Amniotic epithelial cell (primary cell): ENCODE results near the gene ITPR1.
"Not testable (repeated sequence)": the region's sequence is repeated elsewhere in the genome, so short reads cannot be mapped to it uniquely, and the experiment has no call there.

Experiments used
- DNase-seq: peaks from one replicate; pipeline ENCODE4 v3.0.0-alpha.2; 2010; ENCODE audit warnings: low read depth

The ITPR1 gene

DNA sequence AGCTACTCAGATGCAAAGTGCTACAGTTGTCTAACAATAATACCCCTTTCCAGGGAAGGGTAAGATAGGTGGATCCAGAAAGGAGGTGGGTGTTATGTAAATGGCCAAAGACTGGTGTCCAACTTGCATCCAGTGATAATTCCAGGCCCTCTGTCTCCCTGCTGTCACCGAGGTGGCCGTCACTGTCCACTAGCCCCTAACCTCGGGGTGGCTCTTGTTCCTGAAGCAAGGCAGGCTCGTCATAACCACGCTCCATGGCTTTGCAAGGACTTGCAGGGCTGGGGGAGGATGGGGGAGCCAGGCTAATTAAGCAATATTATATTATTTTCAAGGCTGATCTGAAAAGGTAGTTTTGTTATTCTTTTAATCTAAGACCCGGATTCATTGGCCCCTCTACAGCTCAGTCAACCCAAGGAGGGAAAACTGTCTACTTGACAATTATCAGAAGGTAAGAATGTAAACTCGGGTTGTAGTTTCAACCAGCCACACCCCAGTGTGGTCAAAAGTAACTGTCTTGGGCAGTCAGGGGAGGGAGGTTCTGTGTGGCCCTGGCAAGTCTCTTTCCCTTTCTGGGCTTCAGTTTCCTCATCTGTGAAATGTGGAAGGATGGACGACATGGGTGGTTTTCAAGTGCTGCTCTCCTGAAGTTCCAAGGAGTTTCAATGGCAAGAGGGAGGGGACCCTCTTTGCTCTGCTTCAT is 266.0 kb downstream of the ITPR1 start:
- DNase-seq, result no peak

DNA sequence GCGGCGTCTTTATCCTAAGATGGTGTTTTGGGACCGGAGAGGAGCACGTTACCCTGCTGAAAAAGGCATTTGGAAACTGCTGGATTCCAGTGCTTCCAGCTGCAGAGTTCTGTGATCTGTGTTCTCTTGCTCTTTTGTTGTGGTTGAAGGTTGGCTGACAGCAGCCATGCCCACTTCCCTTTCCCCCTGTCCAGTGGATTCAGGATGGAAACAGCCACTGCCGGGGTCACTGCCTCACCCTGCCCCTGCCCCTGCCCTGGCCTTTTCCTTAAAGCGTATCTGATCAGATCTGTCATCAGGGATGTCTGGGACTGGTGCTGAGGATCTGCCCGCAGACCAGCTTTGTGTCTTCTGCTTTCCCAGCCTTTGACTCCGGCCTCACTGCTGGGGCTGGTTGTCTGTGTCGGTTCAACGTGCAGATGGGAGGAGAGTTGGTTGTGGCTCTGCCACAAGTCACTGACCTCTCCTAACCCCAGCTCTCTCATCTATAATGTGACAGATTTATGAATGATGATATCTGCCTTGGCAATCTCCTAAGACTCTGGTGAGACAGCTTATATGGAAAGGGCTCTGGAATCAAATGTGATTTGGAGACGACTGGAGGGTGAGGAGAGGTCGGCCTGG is 266.7 kb downstream of the ITPR1 start:
- DNase-seq, result peak; percentile 13

DNA sequence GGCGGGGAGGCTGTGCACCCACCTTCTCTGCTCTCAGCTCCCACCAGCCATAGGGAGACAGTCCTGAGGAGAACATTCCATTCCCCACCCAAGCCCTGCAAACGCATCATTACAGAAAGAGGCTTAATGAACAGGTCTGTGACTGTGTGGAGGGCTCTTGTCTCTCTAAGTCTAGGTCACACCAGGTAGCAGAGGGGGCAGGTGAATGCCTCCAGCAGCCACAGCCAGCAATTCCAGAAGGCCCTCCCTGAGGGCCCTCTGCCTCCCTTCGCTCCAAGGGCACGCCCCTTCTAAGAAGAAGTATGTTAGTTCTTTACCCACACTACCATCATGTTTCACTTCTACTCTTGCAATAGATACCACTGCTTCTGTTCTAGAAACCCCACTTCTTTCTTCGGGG is 268.6 kb downstream of the ITPR1 start:
- DNase-seq, result no peak

DNA sequence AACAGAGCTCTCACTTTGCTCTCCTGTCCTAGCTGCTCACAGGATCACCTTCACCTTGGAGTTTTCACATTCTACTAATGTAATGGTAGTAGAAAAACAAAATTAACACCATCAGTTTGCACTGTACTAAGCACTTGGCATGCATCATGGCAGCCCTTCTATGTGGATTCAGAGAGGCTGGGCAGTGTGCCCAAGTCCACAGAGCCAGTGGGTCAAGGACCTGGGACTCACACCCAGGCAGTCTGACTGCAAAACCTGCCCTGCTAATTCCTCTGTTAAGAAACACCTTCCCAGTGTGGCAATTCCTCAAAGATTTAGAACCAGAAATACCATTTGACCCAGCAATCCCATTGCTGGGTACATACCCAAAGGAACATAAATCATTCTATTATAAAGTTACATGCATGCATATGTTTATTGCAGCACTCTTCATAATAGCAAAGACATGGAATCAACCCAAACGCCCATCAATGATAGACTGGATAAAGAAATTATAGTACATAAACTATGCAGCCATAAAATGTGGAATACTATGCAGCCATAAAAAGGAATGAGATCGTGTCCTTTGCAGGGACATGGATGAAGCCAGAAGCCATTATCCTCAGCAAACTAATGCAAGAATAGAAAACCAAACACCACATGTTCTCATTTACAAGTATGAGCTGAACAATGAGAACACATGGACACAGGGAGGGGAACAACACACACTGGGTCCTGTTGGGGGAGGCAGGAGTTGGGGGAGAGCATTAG is 269.5 kb downstream of the ITPR1 start:
- DNase-seq, result not testable (repeated sequence)

DNA sequence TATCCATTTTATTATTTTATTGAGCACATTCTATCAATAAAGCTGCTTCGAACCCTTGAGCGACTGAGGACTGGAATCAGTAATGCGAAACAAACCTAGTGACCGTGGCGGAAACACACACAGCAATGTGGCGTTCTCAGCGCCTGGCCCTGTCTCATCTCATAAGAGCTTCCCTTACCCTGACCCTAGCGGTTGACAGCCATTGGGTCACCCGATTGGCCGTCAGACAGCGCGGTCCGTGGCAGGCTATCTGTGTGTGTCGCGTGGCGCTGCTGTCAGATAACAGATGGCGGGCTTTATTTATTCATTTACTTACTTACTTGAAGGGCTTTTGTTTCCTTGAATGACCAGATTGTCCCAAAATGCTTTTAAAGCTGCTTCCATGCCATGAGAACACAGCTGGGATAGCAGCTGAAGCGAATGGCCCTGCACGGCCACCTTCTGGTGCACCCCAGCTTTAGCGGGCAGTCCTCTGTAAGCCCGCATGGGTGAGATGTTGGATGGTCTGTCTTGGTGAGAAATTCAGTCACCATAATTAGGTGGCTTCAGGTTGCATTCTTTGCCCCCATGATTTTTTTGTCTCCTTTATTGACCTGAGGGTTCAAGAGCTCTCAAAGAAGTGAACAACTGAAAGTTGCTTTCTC is 270.6 kb downstream of the ITPR1 start:
- DNase-seq, result no peak

DNA sequence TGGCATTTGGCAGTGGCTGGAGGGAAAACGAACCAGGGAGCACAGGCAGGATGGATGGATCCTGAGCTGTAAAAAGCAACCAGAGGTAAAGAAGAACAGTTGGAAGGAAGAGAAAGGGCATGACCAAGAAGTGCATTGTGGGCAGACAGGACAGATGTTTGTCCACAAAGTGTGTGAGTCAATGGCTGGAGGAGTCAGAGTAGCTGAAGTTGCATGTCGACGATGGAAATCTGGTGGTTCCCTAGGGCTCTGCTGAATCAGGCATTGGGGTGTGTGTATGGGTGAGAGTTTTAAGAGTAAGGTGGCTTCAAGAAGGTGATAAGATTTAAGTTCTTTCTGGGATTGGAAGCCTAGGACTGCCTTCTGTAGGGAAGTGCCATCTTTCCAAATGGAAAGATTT is 272.1 kb downstream of the ITPR1 start:
- no peak for DNase-seq

DNA sequence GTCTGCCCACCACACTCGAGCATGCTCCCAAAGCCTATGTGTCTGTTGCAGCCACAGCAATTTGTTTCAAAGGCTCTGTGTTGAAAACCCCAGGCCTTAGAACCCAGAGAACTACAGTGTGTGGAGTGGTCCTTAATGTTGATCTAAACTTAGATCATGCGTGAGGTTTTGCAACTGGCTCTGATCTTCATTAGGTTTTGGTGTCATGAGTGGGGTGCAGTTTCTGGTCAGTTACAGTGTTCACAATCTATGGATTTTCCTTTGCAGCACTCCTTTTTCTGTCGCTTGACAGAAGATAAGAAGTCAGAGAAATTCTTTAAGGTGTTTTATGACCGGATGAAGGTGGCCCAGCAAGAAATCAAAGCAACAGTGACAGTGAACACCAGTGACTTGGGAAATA is 273.1 kb downstream of the ITPR1 start:
- DNase-seq, result no peak

DNA sequence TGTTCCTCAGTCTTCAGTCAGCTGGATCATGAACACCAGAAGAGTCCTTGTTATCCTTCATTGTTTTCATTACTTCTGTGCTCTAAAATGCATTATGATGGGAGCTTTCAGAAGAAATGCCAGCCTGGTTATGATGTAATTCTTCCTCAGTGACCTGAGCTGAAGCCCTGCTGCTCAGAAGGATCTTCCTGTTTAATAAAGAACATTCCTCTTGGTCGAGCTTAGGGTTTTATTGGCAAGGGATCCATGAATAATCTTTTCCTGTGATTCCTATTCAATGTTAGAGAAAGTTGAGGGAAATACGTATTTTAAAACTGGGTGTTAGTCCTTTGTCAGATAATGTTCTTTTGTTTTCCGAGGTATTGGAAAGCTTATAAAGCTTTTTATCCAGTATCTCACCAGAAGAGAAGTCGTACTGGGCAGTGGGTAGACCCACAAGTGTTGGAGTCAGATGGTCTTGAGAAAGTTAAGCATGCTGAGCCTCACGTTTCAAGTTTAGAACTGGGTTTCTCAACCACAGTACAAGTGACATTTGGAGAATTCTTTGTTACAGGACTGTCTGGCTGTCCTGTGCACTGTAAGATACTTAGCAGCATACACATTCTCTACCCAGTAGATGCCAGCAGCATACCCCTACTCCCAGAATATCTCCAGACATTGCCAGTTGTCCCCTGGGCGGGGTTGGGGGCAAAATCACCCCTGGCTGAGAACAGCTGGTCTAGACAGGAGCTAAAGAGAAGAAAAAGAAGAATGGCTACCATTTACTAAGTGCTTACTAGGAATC is 273.8 kb downstream of the ITPR1 start:
- no peak for DNase-seq

DNA sequence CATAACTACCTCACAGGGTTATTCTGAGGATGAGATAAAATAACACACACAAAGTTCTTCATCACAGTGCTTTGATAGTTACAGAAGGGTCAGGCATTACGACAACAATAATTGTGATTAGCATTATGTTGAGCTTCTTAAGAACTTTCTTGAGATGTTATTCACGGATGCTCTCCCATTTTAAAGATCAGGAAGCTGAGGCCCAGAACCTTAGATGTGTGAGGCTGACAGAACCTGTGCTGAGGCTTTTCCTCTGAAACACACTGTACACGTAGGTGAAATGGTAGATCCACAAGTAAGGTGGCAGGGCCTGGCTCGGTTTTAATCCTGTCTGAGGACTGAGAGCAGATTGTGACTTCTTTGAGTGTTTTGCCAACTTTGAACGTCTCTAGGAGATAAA is 274.9 kb downstream of the ITPR1 start:
- DNase-seq, result no peak

DNA sequence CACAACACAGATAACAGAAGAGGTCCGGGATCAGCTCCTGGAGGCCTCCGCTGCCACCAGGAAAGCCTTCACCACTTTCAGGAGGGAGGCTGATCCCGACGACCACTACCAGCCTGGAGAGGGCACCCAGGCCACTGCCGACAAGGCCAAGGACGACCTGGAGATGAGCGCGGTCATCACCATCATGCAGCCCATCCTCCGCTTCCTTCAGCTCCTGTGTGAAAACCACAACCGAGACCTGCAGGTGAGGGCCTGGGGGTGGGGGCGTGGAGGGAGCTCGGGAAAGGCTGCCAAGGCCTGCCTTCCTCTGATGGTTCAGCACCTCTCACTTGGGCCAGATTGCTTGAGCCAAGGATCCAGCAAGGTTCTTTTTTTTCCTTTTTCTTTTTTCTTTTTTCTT is 275.4 kb downstream of the ITPR1 start:
- DNase-seq, result no peak

DNA sequence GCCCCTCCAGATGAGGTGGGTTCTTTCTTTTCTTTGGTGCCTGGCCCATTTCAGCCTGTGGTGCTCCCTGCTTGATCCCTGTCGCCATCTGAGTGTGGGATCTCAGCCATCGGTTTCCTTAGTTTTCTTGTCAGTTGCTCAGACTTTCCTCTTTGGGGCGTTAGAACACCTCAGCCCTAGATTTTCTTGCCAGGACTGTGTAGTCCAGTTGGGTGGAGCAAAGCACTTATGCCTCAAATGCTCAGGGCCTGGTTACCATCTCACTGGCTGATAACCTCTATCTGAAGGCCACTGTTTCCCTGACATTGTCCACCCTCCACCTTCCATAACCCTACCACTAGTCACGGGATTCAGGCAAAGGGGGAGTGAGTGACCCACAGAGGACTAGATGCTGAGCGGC is 277.4 kb downstream of the ITPR1 start:
- no peak for DNase-seq

DNA sequence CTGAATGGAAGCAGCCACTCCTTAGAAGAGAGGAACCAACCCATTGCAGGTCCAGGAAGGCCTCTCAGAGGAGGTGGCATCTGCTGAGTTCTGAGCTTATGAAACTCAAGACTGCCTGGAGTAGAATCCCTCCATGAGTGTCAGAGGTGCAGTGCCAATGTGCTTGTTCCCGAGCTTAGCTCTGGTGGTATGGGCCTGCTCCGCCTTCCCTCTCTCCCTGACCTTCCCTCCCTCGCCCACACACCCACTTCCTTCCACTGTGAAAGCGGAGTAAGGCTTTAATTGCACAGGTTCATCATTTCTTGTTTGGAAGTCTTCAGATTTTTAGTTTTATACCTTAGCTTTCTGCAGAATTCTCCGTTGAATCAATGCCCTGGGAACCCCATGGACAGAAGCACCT is 278.1 kb downstream of the ITPR1 start:
- no peak for DNase-seq

DNA sequence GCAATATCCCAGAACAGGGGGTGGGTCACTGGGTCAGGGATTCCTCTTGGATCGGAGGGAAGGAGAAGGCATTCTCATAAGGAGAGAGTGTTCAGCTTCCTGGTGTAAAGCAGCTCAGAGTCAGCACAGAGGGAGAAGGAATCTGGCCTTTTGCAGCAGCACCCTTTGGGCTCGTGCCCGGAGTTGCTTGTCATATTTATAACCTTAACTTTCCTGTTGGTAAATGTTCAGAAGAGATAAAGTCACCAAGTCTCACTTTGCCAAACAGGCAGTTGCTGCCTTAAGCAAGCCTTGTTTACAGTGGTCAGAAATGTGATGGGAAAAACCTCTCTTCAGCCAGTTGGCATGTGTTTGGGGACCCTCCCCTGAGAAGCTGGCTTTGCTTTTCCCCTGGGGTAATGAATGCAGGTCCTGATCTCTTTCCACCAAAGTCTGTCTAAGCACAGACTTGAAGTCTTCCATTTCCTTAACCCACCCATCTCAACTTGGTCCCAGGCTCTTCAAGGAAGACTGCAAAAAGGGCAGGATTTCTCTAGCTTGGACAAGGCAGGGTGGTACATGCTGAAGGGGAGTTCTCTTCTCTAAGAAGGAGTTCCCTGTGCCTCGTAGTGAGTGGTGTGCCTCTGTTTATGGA is 279.1 kb downstream of the ITPR1 start:
- peak; percentile 85 for DNase-seq

DNA sequence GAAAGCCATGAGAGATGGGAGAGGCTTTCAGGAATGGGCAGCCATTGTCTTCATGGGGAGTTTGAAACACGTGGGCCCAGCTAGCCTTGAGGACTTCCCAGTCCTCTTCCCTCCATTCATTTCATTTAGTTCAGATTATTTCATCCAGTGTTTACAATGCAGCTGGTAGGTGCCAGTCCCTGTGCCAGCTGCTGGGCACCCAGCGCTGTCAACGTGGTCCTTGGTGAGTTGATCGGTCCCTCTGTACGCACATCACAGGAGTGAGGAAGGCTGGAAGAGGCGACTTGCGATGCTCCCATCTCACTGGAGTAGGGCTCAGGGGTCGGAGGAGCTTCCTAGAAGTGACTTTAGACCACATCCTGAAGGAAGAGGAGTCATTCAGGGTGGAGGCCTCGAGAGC is 279.7 kb downstream of the ITPR1 start:
- no peak for DNase-seq

DNA sequence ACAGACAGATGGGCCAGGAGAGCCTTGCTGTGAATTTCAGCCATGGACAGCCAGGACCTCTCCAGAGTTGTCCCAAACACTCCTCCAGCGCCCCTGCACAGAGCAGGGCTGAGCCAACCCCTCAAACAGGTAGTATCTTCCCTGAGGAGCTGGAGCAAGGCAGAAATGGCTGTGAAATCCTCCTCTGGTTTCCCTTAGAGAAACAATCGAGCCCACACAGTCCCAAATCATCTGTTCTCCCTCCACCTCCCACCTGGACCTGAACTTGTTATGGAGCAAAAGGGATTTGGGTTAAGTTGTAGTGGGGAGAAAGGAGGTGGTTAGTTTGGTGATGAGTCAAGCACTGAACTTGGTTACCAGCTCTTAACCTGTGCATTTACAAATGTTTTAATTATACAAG is 280.4 kb downstream of the ITPR1 start:
- no peak for DNase-seq

DNA sequence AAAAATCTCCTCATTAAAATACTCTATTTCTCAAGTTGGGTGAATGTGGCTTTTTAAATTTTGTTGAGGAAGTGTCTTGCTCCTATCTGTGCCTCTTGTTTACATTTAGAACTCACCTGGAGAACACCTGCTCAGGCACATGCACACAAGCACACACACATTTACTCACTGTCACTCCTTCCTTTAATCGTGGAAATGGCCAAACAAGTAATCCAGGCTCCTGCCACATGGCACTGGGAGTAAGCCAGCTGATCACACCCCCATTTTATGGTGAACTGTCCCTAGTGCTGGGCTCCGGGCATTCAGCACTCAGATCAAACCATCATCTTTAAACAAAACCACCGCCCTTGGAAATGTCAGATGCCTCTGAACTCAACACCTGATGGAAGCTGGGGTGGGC is 281.4 kb downstream of the ITPR1 start:
- no peak for DNase-seq

DNA sequence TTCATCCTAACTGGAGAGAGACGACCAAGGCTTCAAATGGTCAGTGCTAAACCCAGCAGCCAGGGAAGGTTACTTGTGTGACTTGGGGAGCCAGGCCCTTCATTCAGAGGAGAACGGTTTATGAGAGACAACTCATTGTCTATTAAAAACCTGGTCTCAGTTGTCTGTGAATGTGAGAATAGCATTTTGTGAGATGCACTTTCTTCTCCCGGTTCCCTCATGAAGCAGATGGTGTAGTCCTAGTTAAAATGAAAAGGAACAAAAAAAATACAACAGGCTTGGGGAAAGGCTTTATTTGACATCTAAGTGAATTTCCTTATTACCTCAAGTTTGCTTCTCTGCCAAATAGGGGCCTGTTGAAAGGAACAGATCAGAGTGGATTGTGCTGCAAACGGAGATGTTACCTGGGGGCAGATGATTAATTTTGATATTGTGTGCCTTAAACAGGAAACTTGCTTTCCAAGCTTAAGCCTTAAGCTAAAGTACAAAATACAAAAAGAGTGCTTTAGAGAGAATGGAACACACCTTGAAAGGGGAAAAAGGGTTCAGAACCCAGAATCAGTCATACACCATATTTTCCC is 283.3 kb downstream of the ITPR1 start:
- DNase-seq, result no peak

DNA sequence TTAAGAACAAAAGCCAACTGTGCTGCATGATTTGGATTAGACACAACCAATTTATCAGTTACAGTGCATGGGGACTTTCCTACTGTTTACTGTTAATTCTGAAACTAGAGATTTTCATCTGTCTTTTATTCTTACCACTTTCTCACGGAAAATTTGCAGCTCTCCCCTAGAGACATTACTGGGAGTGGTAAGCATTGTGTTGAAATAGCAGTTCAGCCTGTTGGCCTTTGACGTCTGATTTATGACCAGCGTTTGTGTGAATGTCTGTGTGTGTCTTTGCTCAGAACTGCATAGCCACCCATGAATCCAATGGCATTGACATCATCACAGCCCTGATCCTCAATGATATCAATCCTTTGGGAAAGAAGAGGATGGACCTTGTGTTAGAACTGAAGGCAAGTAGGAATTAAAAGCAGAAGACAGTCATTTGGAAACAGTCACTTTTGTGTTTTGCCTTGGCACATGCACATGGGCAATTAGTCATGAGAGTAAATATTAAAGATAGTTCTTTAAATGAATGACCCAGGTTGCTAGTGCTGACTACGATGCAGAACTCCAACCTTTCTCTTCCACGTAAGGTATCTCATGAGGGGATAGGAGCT is 283.9 kb downstream of the ITPR1 start:
- peak; percentile 27 for DNase-seq

DNA sequence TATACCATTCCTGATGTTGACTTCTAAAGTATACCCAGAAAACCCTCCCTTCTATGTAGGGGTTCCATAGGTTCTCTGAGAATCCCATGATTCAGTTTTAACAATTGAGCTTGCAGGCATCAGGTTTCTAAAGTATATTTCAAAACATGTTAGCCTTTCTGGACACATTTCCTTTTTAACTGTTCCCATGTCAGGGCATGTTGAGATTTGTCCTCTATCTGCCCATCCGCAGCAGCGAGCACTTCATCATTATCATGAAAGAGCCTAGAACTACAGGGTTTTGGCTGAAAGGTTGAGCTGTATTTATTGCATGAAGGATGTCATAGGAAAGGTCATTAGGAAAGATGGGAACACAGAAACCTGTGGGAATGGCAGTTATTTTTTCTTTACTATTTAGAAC is 285.0 kb downstream of the ITPR1 start:
- no peak for DNase-seq

DNA sequence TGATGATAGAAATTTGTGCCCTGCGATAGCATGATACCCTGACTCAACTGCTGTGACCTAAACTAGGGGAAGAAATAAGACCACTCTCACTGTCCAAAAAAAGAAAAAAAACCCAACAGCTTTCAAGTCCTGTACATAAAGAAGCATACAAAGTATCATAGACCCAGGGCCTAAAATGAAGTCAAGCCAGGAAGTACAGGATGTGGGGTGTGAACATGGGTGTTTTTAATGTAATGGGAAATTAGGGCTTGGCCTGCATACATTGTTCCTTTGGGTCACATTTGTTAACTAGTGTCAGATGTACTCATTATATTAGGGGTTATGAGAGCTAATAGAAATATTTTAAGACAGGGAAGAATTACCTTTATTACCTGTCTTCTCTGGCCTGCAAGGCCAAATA is 285.6 kb downstream of the ITPR1 start:
- DNase-seq, result no peak

DNA sequence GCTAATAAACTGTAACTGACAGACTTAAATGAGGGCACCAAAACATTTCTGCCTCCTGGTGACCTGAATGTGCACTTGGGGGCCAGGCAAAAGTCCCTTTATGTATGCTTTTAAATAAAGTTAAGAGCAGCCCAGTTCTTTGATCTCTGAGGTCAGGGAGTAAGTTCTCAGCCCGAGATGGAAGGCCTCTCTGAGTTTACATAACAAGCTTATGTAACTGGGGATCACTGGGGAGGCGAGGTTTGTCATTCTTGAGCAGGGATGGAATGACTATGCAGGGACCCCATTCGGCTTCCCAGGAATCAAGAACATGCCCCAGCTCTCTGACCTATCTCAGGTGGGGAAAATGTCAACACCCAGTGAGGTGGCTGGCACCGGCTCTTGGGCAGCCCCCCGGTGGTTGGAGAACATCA is 287.4 kb downstream of the ITPR1 start:
- no peak for DNase-seq
